Fibroblast of the aortic adventitia (primary cell): Measurements from ENCODE around the gene HSD17B10. TPM values are rescaled to one million over a fixed set of nuclear protein-coding genes. Genes with fewer than 3 reads are reported as not detected.

ENCODE experiments used
- DNase-seq: peaks from one replicate; pipeline ENCODE4 v3.0.0-alpha.2; 2010; ENCODE audit warnings: low read depth
- H3K4me3 ChIP-seq: 2 replicates; pipeline ENCODE4 v1.5.1; 2011; ENCODE audit warnings: low read depth, mild to moderate bottlenecking, control low read depth, low read length, moderate library complexity
- CTCF ChIP-seq: IDR thresholded peaks from 2 replicates; pipeline ENCODE4 v1.5.1; 2011; ENCODE audit warnings: mild to moderate bottlenecking, low read length, control low read depth, inconsistent platforms; ENCODE audit not compliant: insufficient read depth
- total RNA-seq: library from RNA; depleted of rRNA; stranded (reverse); fragments of >200 nt; gene quantifications from 2 replicates; pipeline ENCODE4 v1.2.3, GENCODE V29; 2012; ENCODE audit warnings: low replicate concordance

The HSD17B10 gene
- total RNA-seq = 34.3 and 52.7 TPM in 2 replicates

GRCh38 chrX:53433651-53434639 is at the start of gene HSD17B10:
Gene HSD17B10 (minus strand): TSS chrX:53434370. CDS start chrX:53434345, 25 bp downstream.
- peak; percentile 70 for DNase-seq
- TF ChIP-seq CTCF = no peak
- H3K4me3 ChIP-seq = peak within 1 kb of the TSS; percentile 92

GRCh38 chrX:53483416-53483815 is 49.2 kb upstream of the HSD17B10 start:
- no peak for DNase-seq
- no peak for TF ChIP-seq CTCF
- no peak overlapping the region for H3K4me3 ChIP-seq

GRCh38 chrX:53481816-53482465 is 47.8 kb upstream of the HSD17B10 start:
- H3K4me3 ChIP-seq = no peak overlapping the region
- DNase-seq = peak; percentile 77
- TF ChIP-seq CTCF = peak; percentile 90

- peak; percentile 43 for TF ChIP-seq CTCF
- no peak for DNase-seq
- no peak overlapping the region for H3K4me3 ChIP-seq
These were observed 46.9 kb upstream of the HSD17B10 start for GRCh38 chrX:53481093-53481492.

GRCh38 chrX:53479301-53479700 is 45.1 kb upstream of the HSD17B10 start:
- H3K4me3 ChIP-seq = no peak overlapping the region
- DNase-seq = no peak
- no peak for TF ChIP-seq CTCF

- H3K4me3 ChIP-seq = no peak overlapping the region
- TF ChIP-seq CTCF = no peak
- DNase-seq = peak; percentile 42
These were observed 42.2 kb upstream of the HSD17B10 start for GRCh38 chrX:53476371-53476770.
